HUES48 (cell line): ENCODE measurements around the gene NEGR1.

Experiments used
- H3K27ac ChIP-seq: one replicate; pipeline ENCODE4 v1.7.0; 2013; ENCODE audit warnings: low read depth, low read length, inconsistent platforms
- H3K27me3 ChIP-seq: 2 replicates; pipeline ENCODE4 v1.6.1; 2013; ENCODE audit warnings: mild to moderate bottlenecking, low read length; ENCODE audit not compliant: control insufficient read depth, insufficient read depth
- H3K36me3 ChIP-seq: 2 replicates; pipeline ENCODE4 v1.6.1; 2013; ENCODE audit warnings: low read length; ENCODE audit not compliant: control insufficient read depth, insufficient read depth
- H3K4me1 ChIP-seq: 2 replicates; pipeline ENCODE4 v1.6.1; 2013; ENCODE audit warnings: mild to moderate bottlenecking, low read length; ENCODE audit not compliant: control insufficient read depth, insufficient read depth
- H3K4me3 ChIP-seq: 2 replicates; pipeline ENCODE4 v1.5.1; 2013; ENCODE audit warnings: mild to moderate bottlenecking, low read depth, low read length
- H3K9ac ChIP-seq: 2 replicates; pipeline ENCODE4 v1.6.1; 2013; ENCODE audit warnings: mild to moderate bottlenecking, low read depth, low read length, moderate library complexity
- H3K9me3 ChIP-seq: 2 replicates; pipeline ENCODE4 v1.6.1; 2013; ENCODE audit warnings: low read length; ENCODE audit not compliant: control insufficient read depth, insufficient read depth

NEGR1 gene

DNA sequence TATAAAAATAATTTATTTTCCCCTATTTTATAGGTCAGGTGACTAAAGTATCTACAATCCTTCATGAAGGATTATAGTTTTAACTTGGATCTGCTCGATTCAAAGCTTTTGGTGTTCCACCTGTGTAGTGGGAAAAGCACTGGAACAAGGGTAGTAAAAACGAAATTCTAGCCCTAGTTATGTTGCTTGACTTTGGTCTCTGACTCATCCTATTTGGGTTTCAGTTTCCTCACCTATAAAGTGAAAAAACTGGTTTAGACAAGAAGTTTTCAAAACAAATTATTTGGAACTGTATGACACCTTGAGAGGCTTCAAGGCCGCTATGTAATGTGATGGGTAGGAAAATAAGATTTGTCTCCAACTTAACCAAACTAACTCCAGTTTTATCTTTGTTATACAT, 696.3 kb downstream of the NEGR1 start:
- H3K9me3 ChIP-seq: no peaks in the 10 kb centered on the region
- no peaks in the 10 kb centered on the region for H3K27me3 ChIP-seq
- no peak overlapping the region for H3K9ac ChIP-seq
- no peak overlapping the region for H3K4me3 ChIP-seq
- peaks cover 3% of the 10 kb centered on the region; the same call in 1 of the 2 replicates for H3K4me1 ChIP-seq
- H3K36me3 ChIP-seq: no peaks in the 10 kb centered on the region
- no peak overlapping the region for H3K27ac ChIP-seq

DNA sequence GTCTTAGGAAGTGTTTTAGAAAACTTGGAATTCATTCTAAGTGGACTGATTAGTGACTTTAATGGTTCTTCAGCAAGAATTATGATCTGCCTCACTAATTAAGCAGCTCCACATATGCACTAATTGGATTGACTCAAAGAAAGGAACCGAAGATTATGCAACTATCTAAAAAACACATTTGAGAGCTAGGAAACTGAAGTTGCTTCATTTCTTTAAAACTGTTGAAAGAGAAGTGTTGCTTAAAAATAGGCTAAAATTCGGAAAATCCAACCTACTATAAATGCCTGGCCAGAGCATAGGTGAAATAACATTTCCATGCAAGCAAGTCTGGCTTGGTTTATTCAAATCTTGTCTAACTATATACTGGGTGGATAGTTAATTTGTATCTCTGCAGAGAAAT, 698.6 kb downstream of the NEGR1 start:
- Histone ChIP-seq H3K36me3 (no peaks in the 10 kb centered on the region), H3K27ac (no peak overlapping the region), H3K9me3 (no peaks in the 10 kb centered on the region), H3K9ac (no peak overlapping the region), H3K4me3 (no peak overlapping the region), H3K27me3 (no peaks in the 10 kb centered on the region), H3K4me1 (peaks cover 3% of the 10 kb centered on the region; the same call in 1 of the 2 replicates)

DNA sequence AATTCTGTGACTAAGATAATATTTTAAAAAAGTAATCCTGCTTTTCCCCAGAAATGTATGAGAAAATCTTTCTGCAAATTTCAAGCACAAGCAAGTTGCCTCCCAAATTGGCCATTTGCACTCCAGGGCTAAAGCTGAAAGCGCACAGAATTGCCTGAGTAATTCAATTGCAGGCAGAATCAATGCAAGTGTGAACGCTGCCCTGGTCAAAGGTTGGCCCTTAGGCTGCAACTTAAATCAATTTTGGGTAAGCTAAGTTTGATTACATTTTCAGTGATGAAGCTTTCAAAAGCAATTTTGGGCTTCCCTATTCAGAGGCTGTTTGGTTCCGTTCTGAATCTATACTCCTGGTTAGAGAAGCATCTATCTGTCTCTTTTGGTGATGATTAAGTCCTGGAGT, 699.7 kb downstream of the NEGR1 start:
- Histone ChIP-seq H3K27ac (no peak overlapping the region), H3K4me3 (no peak overlapping the region), H3K4me1 (peaks cover 3% of the 10 kb centered on the region; the same call in 1 of the 2 replicates), H3K9ac (no peak overlapping the region), H3K27me3 (no peaks in the 10 kb centered on the region), H3K9me3 (no peaks in the 10 kb centered on the region), H3K36me3 (no peaks in the 10 kb centered on the region)

DNA sequence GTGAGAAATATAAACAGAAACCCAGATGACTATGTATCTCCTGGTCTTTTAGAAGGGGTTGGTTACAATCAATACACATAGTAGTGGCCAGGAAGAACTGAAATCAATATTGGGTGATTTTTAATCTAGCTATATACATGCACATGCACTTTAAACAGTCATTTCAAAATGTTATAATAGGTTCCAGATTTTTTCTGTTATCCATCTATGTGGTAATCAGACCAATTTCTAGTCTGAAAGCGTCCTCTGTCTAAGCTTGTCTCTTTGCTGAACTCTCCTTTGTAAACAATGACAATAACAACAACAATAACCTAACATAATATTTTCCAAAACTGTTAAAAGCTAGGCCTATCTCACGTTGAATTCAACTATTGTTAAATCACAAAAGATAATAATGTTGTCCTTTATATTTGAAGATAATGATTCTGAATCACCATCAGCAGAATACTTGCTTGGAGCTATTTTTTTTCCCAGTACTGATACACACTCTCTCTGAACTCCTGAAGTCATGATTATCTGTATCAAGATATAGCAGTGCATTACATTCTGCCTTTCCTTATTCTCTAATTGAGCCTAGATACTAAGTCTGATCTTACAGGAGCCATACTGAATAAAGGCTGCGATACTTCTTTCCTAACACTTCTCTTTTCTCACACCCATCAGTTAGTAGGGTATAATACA, 704.7 kb downstream of the NEGR1 start:
- Histone ChIP-seq H3K9me3 (no peaks in the 10 kb centered on the region), H3K4me3 (no peak overlapping the region), H3K27me3 (no peaks in the 10 kb centered on the region), H3K36me3 (no peaks in the 10 kb centered on the region), H3K9ac (no peak overlapping the region), H3K27ac (no peak overlapping the region), H3K4me1 (no peaks in the 10 kb centered on the region)

DNA sequence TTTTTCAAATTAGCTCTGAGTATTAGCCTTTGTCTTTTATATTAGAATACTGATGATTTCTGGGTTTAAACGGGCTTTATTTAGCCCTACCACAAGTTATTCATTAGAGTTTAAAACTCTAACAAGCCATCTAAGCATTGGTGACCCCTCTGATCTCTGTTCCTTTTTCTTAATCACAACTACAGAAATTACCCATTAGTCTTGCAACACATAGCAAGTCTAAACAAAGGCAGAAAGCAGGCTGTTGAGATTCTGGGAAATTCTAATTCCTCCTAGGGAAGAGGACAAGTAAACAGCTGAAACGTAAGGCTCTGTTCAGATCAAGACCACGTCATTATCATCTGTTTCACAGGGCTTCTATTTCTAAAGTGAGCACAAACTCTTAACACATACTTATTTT, 710.3 kb downstream of the NEGR1 start:
- no peak overlapping the region for H3K4me3 ChIP-seq
- H3K9ac ChIP-seq: no peak overlapping the region
- H3K27ac ChIP-seq: no peak overlapping the region

DNA sequence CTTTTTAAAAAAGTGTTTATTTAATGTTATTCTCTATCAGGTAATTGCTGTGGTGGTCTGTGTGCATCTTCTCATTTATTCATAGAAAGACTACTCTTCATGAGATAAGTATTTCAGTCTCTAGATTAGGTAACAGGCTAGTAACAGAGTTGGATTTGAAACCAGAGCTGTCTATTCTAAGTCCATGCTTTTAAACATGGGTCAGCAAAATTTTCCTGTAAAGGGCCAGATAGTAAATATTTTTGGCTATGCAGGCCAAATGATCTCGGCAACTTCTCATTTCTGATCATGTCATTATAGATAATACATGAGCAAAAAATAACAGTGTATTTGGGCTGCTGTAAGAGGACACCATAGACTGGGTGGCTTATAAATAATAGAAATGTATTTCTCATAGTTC, 715.9 kb downstream of the NEGR1 start:
- Histone ChIP-seq H3K9me3 (no peaks in the 10 kb centered on the region), H3K36me3 (no peaks in the 10 kb centered on the region), H3K4me1 (no peaks in the 10 kb centered on the region), H3K27ac (no peak overlapping the region), H3K9ac (no peak overlapping the region), H3K4me3 (no peak overlapping the region), H3K27me3 (no peaks in the 10 kb centered on the region)

More for the DNA sequence above, 710.3 kb downstream of the NEGR1 start:
- Histone ChIP-seq H3K9me3 (no peaks in the 10 kb centered on the region), H3K4me1 (no peaks in the 10 kb centered on the region), H3K36me3 (no peaks in the 10 kb centered on the region), H3K27me3 (no peaks in the 10 kb centered on the region)

DNA sequence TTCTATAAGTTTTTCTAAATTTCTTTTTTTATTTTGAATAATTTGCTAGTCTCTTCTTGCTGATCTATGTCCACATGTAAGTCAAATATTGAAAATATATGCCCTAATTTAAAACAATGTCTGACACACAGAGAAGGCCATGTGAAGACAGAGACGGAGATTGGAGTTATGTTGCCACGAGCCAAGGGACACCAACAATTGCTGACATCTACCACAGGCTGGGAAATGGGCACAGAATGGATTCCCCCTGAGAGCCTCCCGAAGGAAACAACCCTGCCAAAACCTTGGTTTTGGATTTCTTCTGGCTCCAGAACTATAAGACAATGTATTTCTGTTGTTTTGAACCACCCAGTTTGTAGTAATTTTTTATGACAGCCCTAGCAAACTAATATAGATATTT, 716.5 kb downstream of the NEGR1 start:
- Histone ChIP-seq H3K27ac (no peak overlapping the region), H3K4me3 (no peak overlapping the region), H3K4me1 (no peaks in the 10 kb centered on the region), H3K27me3 (no peaks in the 10 kb centered on the region), H3K9me3 (no peaks in the 10 kb centered on the region), H3K36me3 (no peaks in the 10 kb centered on the region), H3K9ac (no peak overlapping the region)

DNA sequence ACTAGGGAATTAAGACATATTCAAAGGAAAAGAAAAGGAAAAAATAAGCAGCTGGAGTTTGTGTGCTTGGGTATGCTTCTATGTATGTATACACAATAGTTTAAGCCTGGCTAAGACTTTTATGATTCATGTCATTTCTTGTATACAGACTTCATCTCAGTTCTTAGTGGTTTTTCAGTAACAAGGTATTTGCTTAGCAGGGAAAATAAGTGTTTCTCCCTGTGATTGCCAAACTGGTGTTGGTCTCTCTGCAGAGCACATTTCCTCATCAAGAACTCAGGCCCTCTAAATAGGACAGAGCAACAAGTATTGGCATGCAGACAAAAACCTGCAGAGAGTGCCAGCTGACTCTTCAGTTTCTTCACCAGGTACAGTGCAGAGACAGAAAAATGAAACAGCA, 717.1 kb downstream of the NEGR1 start:
- no peaks in the 10 kb centered on the region for H3K27me3 ChIP-seq
- H3K4me3 ChIP-seq: no peak overlapping the region
- H3K36me3 ChIP-seq: no peaks in the 10 kb centered on the region
- H3K9me3 ChIP-seq: no peaks in the 10 kb centered on the region
- no peak overlapping the region for H3K9ac ChIP-seq
- H3K27ac ChIP-seq: no peak overlapping the region
- no peaks in the 10 kb centered on the region for H3K4me1 ChIP-seq

DNA sequence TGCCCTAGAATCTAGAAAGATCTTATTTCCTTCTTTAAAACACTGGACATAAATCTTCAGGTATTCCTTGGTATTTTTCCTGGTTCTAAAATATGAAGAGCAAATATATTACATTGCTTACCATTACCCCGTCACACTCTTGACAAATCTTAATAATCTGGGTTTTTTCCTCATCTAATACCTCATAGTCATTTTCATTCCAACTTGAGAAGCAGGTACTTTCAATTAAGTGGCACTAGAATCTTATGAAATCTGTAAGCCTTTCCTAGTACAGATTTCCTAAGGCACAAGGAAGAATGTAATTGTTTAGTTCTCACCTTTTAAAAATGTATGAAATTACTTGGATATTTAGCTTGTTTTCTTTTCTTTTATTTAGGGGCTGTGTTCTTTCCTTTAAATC, 720.0 kb downstream of the NEGR1 start:
- no peak overlapping the region for H3K9ac ChIP-seq
- no peaks in the 10 kb centered on the region for H3K4me1 ChIP-seq
- no peaks in the 10 kb centered on the region for H3K27me3 ChIP-seq
- H3K36me3 ChIP-seq: no peaks in the 10 kb centered on the region
- H3K27ac ChIP-seq: no peak overlapping the region
- H3K9me3 ChIP-seq: no peaks in the 10 kb centered on the region
- H3K4me3 ChIP-seq: no peak overlapping the region

DNA sequence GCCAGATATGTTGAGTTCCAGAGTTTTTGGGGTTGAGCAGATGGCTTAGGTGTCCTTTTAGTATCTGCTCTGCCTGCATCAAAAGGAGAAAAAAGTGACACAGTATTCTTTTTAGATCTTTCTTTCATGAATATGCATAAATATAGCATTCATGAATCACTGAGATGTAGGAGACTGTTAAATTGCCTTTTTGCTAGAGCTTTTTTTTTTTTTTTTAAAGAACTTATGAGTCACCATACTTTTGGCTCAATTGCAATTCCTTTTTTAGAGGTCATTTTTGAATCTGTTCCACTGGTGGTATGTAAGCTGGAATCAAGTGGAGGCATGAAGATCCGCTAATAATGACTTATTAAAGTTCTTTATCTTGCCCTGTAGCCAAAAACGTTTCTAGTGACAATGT, 720.6 kb downstream of the NEGR1 start:
- Histone ChIP-seq H3K4me1 (no peaks in the 10 kb centered on the region), H3K36me3 (no peaks in the 10 kb centered on the region), H3K9me3 (no peaks in the 10 kb centered on the region), H3K27ac (no peak overlapping the region), H3K9ac (no peak overlapping the region), H3K4me3 (no peak overlapping the region), H3K27me3 (no peaks in the 10 kb centered on the region)

DNA sequence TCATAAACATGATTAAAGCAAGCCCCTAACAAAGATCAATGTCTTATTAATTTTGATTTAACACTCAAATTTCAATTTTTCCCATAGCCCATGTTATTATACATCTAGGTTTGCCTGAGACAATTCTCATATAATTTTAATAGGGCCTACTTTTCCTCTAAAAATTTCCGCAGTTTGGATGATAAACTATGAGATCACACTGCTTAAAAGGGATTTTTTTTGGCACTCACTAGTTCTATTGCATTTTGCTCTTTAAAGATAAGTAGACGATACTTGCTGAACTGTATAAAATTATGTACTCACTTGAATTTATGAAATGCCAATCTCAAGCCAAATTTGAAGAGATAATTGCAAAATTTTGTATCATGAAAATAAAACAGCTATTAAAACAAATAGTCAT, 721.1 kb downstream of the NEGR1 start:
- H3K4me3 ChIP-seq: no peak overlapping the region
- H3K9ac ChIP-seq: no peak overlapping the region
- no peaks in the 10 kb centered on the region for H3K9me3 ChIP-seq
- H3K27ac ChIP-seq: no peak overlapping the region
- no peaks in the 10 kb centered on the region for H3K27me3 ChIP-seq
- no peaks in the 10 kb centered on the region for H3K4me1 ChIP-seq
- H3K36me3 ChIP-seq: no peaks in the 10 kb centered on the region
